IMR-90 (cell line): ENCODE measurements around the gene GSN. TPM values are rescaled to one million over a fixed set of nuclear protein-coding genes. Genes with fewer than 3 reads are reported as not detected.

Source experiments
- ATAC-seq: fragments of 200-7000 bp; cut with Tn5 transposase; 2 replicates; pipeline ENCODE4 v1.9.1; 2020; ENCODE audit warnings: low read depth, mild to moderate bottlenecking, moderate library complexity
- BruUV-seq: library from RNA; stranded (reverse); fragments of 400-500 nt; replicated peaks from 2 replicates; lab custom pipeline; 2021; lab: Mats Ljungman, UMichigan
- CTCF ChIA-PET: fragments of 300-600 bp; formaldehyde crosslinking; extraction: SDS; loops from one replicate; lab custom pipeline; 2021; ENCODE audit warnings: antibody characterized with exemption; lab: Yijun Ruan, JAX
- POLR2A ChIA-PET: fragments of 300-600 bp; sonication (Branson Sonifier 250); formaldehyde crosslinking; loops from one replicate; lab custom pipeline; 2022; ENCODE audit warnings: antibody characterized with exemption; ENCODE audit not compliant: unreplicated experiment; lab: Charles Lee
- DNase-seq: peaks from one replicate; pipeline ENCODE4 v3.0.0; 2013
- H2AFZ ChIP-seq: replicated peaks from 2 replicates; pipeline ENCODE3; 2013; ENCODE audit warnings: low read length, mild to moderate bottlenecking; ENCODE audit not compliant: poor library complexity
- H2AK5ac ChIP-seq: 2 replicates; pipeline ENCODE4 v1.6.1; 2013; ENCODE audit warnings: low read depth, low read length, inconsistent platforms
- H2AK9ac ChIP-seq: replicated peaks from 2 replicates; pipeline ENCODE3; 2013; ENCODE audit warnings: mild to moderate bottlenecking, low read depth, low read length, moderate library complexity; ENCODE audit not compliant: poor library complexity
- H2BK120ac ChIP-seq: 2 replicates; pipeline ENCODE4 v1.6.1; 2013; ENCODE audit warnings: low read depth, low read length, inconsistent platforms
- H2BK15ac ChIP-seq: 3 replicates; pipeline ENCODE4 v1.6.1; 2013; ENCODE audit warnings: low read depth, low read length, inconsistent platforms
- H2BK20ac ChIP-seq: 2 replicates; pipeline ENCODE4 v1.6.1; 2013; ENCODE audit warnings: low read depth, mild to moderate bottlenecking, inconsistent platforms, low read length, moderate library complexity
- H2BK5ac ChIP-seq: 2 replicates; pipeline ENCODE4 v1.6.1; 2013; ENCODE audit warnings: mild to moderate bottlenecking, low read depth, low read length, inconsistent platforms; ENCODE audit not compliant: poor library complexity, severe bottlenecking
- H3K14ac ChIP-seq: replicated peaks from 2 replicates; pipeline ENCODE4 v1.6.1; 2013; ENCODE audit warnings: low read depth, low read length, inconsistent platforms
- H3K18ac ChIP-seq: 2 replicates; pipeline ENCODE4 v1.6.1; 2013; ENCODE audit warnings: low read depth, low read length, control low read depth
- H3K23ac ChIP-seq: 2 replicates; pipeline ENCODE4 v1.6.1; 2013; ENCODE audit warnings: low read depth, low read length, inconsistent platforms
- H3K27ac ChIP-seq: 2 replicates; pipeline ENCODE4 v1.5.1; 2013; ENCODE audit warnings: mild to moderate bottlenecking, control low read depth, low read length; ENCODE audit not compliant: insufficient read depth
- H3K27me3 ChIP-seq: 2 replicates; pipeline ENCODE4 v1.6.1; 2013; ENCODE audit warnings: low read length; ENCODE audit not compliant: control insufficient read depth, insufficient read depth
- H3K36me3 ChIP-seq: 2 replicates; pipeline ENCODE4 v1.6.1; 2013; ENCODE audit warnings: low read length, mixed read lengths; ENCODE audit not compliant: control insufficient read depth, insufficient read depth
- H3K4ac ChIP-seq: 2 replicates; pipeline ENCODE4 v1.6.1; 2013; ENCODE audit warnings: low read depth, low read length, inconsistent platforms
- H3K4me1 ChIP-seq: 2 replicates; pipeline ENCODE4 v1.6.1; 2013; ENCODE audit warnings: low read length, mixed read lengths; ENCODE audit not compliant: control insufficient read depth, insufficient read depth
- H3K4me2 ChIP-seq: 2 replicates; pipeline ENCODE4 v1.6.1; 2013; ENCODE audit warnings: low read depth, mild to moderate bottlenecking, control low read depth, low read length, moderate library complexity
- H3K4me3 ChIP-seq: 2 replicates; pipeline ENCODE4 v1.5.1; 2013; ENCODE audit warnings: low read depth, mild to moderate bottlenecking, control low read depth, low read length, moderate library complexity; ENCODE audit not compliant: insufficient read depth
- H3K56ac ChIP-seq: 2 replicates; pipeline ENCODE4 v1.6.1; 2013; ENCODE audit warnings: low read length, inconsistent platforms; ENCODE audit not compliant: insufficient read depth; ENCODE audit errors: extremely low read depth
- H3K79me1 ChIP-seq, 2 experiments: 2 replicates each; pipeline ENCODE4 v1.6.1; 2013; ENCODE audit warnings: low read length in 2 of 2, inconsistent platforms in 1 of 2, low read depth in 1 of 2
- H3K9ac ChIP-seq: 2 replicates; pipeline ENCODE4 v1.6.1; 2013; ENCODE audit warnings: low read depth, low read length, control low read depth
- H3K9me1 ChIP-seq: 2 replicates; pipeline ENCODE4 v1.6.1; 2013; ENCODE audit warnings: low read length, inconsistent platforms; ENCODE audit not compliant: insufficient read depth
- H3K9me3 ChIP-seq: 2 replicates; pipeline ENCODE4 v1.6.1; 2013; ENCODE audit warnings: low read length; ENCODE audit not compliant: control insufficient read depth, insufficient read depth
- H4K20me1 ChIP-seq: 2 replicates; pipeline ENCODE4 v1.6.1; 2013; ENCODE audit warnings: low read length, inconsistent platforms; ENCODE audit not compliant: insufficient read depth
- H4K5ac ChIP-seq: 2 replicates; pipeline ENCODE4 v1.6.1; 2013; ENCODE audit warnings: mild to moderate bottlenecking, low read depth, low read length, control low read depth
- H4K8ac ChIP-seq, 2 experiments: 2 replicates each; pipeline ENCODE4 v1.6.1; 2013; ENCODE audit warnings: low read depth in 2 of 2, low read length in 2 of 2, control low read depth in 1 of 2, inconsistent platforms in 1 of 2
- H4K91ac ChIP-seq: 2 replicates; pipeline ENCODE4 v1.6.1; 2013; ENCODE audit warnings: low read depth, low read length, inconsistent platforms; ENCODE audit not compliant: insufficient read depth
- CEBPB ChIP-seq: IDR thresholded peaks from 2 replicates; pipeline ENCODE4 v1.6.1; 2012; ENCODE audit warnings: low read depth, low read length, improper control_type of control experiment
- CTCF ChIP-seq: conservative IDR thresholded peaks from 2 replicates; pipeline ENCODE4 v1.5.1; 2012; ENCODE audit warnings: mild to moderate bottlenecking, low read depth, low read length, improper control_type of control experiment
- MAFK ChIP-seq: IDR thresholded peaks from 2 replicates; pipeline ENCODE4 v1.6.1; 2012; ENCODE audit warnings: low read depth, low read length, improper control_type of control experiment
- MAZ ChIP-seq: IDR thresholded peaks from 2 replicates; pipeline ENCODE4 v1.6.1; 2012; ENCODE audit warnings: low read depth, mild to moderate bottlenecking, low read length, improper control_type of control experiment, moderate library complexity, borderline replicate concordance
- NFE2L2 ChIP-seq: fragments of 150-350 bp; IDR thresholded peaks from 2 replicates; pipeline ENCODE4 v1.6.1; 2016; ENCODE audit warnings: low read depth, mild to moderate bottlenecking, low read length
- POLR2A ChIP-seq: IDR thresholded peaks from 2 replicates; pipeline ENCODE4 v1.6.1; 2012; ENCODE audit warnings: mild to moderate bottlenecking, low read depth, low read length
- RAD21 ChIP-seq: IDR thresholded peaks from 2 replicates; pipeline ENCODE4 v1.6.1; 2012; ENCODE audit warnings: low read length, improper control_type of control experiment
- RCOR1 ChIP-seq: IDR thresholded peaks from 2 replicates; pipeline ENCODE4 v1.6.1; 2012; ENCODE audit warnings: mild to moderate bottlenecking, low read length, improper control_type of control experiment; ENCODE audit not compliant: insufficient replicate concordance
- RFX5 ChIP-seq: IDR thresholded peaks from 2 replicates; pipeline ENCODE4 v1.8.0; 2012; ENCODE audit warnings: low read depth, mild to moderate bottlenecking, low read length, moderate library complexity
- WGBS, 2 experiments: methylation state at CpG; one replicate each; pipeline versions ENCODE4 v1.1.5 to v1.1.7; 2013; ENCODE audit warnings: missing lambda C conversion rate in 2 of 2; ENCODE audit not compliant: insufficient read length in 1 of 2; ENCODE audit errors: extremely low coverage in 2 of 2; 5-methylcytosine and 5-hydroxymethylcytosine counted together
- dilution Hi-C: fragments of 300-500 bp; cut with HindIII; formaldehyde crosslinking; loops from one replicate; pipeline ENCODE4 v1.14.3; 2018; ENCODE audit warnings: low sequenced_read_pairs; ENCODE audit not compliant: unreplicated experiment
- in situ Hi-C: fragments of 300-500 bp; cut with MboI; formaldehyde crosslinking; loops from 3 replicates; pipeline ENCODE4 v1.14.3; 2019; ENCODE audit warnings: low sequenced_read_pairs, inconsistent platforms, mixed read lengths
- intact Hi-C: fragments of 100-400 bp; cut with micrococcal nuclease; formaldehyde crosslinking; loops from 2 replicates; pipeline ENCODE4 v1.10.0; 2022
- polyA plus RNA-seq, 3 experiments: library from polyadenylated mRNA; depleted of rRNA; stranded (reverse); fragments of >200 nt; gene quantifications; 2 replicates each; pipeline ENCODE4 v1.2.3, GENCODE V29; 2012; ENCODE audit warnings: low replicate concordance in 1 of 3
- total RNA-seq: library from RNA; depleted of rRNA; stranded (reverse); fragments of >200 nt; gene quantifications from 2 replicates; pipeline ENCODE4 v1.2.3, GENCODE V29; 2012
- TF ChIP-seq, protein P1 (sequence below): fragments of 150-350 bp; IDR thresholded peaks from 2 replicates; pipeline ENCODE4 v1.6.1; 2017; ENCODE audit warnings: mild to moderate bottlenecking, antibody characterized with exemption, low read length, low read depth

The GSN gene
- total and polyA plus RNA-seq, 2 of the 4 experiments (the other 2 are of a cell fraction), result 495 to 547 TPM

DNA sequence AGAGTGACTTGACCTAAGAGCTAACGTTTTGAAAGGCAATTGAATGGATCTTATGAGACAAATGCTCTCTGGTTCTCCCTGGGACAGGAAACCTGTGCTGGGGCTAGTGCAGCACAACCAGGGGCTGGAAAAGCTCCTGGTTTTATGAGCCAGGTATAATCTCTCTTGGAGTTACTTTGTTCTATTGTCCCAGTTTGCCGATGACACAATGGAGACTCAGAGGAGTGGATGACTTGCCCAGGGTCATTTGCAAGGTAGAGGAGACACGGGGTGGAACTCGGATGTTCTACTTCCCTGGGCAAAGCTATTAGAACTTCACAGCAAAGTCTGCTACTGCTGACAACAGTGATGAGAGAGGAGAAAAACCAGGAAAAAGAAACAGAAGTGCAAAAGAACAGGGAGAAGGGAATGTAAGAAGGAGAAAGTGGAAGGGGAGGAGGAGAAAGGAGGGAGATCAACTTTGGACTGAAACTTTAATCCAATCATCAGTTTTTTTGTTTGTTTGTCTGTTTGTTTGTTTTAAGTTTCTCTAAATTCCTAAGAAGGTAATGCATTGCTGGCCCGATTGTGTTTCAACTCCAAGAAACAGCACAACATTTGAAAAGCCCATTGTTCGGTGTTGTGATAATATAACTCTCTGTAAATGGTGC is 7.4 kb upstream of the GSN start:
- no peak overlapping the region for H4K91ac ChIP-seq
- in situ Hi-C loops (no loop called here), intact Hi-C loops (no loop called here), dilution Hi-C loops (no loop called here)
- H3K9ac ChIP-seq, result no peak overlapping the region
- ChIA-PET POLR2A (no interaction called here), CTCF (interaction anchor here (0.9 to 1.9 kb wide), 3 partner anchors 18 to 59 kb away, joined by 3 to 5 read pairs (median 4); no protein-coding TSS in a partner anchor)
- no peak for ATAC-seq
- H2AK5ac ChIP-seq, result no peak overlapping the region
- no peak overlapping the region; the same call in 1 of the 3 replicates for H2BK15ac ChIP-seq
- no peak overlapping the region for H3K23ac ChIP-seq
- H2AFZ ChIP-seq, result peak overlapping the region; percentile 78
- H3K56ac ChIP-seq, result no peak overlapping the region
- no peaks in the 10 kb centered on the region for H3K9me3 ChIP-seq
- no peak overlapping the region for H3K4me3 ChIP-seq
- H3K14ac ChIP-seq, result 0 out of 2 replicates have a peak overlapping the region, but pooled peaks have one; percentile 10
- no peak overlapping the region for H4K5ac ChIP-seq
- H2BK20ac ChIP-seq, result peak overlapping the region; percentile 44; the same call in 1 of the 2 replicates
- H3K27ac ChIP-seq, result no peak overlapping the region
- H3K36me3 ChIP-seq, result no peaks in the 10 kb centered on the region
- peaks cover 9% of the 10 kb centered on the region for H3K4me1 ChIP-seq
- 0 out of 2 replicates have a peak overlapping the region, but pooled peaks have one; percentile 3 for H3K4ac ChIP-seq
- no peak overlapping the region for H3K18ac ChIP-seq
- no peak for DNase-seq
- no peak overlapping the region for H4K8ac ChIP-seq
- H2BK5ac ChIP-seq, result no peak overlapping the region
- TF ChIP-seq NFE2L2 (no peak), CEBPB (no peak), MAZ (no peak), RCOR1 (no peak), POLR2A (no peak), CTCF (no peak), RAD21 (no peak), RFX5 (no peak), MAFK (no peak)
- TF ChIP-seq, protein P1, sequence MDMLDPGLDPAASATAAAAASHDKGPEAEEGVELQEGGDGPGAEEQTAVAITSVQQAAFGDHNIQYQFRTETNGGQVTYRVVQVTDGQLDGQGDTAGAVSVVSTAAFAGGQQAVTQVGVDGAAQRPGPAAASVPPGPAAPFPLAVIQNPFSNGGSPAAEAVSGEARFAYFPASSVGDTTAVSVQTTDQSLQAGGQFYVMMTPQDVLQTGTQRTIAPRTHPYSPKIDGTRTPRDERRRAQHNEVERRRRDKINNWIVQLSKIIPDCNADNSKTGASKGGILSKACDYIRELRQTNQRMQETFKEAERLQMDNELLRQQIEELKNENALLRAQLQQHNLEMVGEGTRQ, result no peak
- no peak overlapping the region for H2AK9ac ChIP-seq
- no peaks in the 10 kb centered on the region for H3K27me3 ChIP-seq
- H3K79me1 ChIP-seq, result no peaks in the 10 kb centered on the region
- no peak overlapping the region for H3K4me2 ChIP-seq
- H4K20me1 ChIP-seq, result no peaks in the 10 kb centered on the region
- H3K9me1 ChIP-seq, result peaks cover 4% of the 10 kb centered on the region; the same call in 1 of the 2 replicates
- WGBS, 2 experiments, result 63% methylated on average over 4 of the region's 6 CpGs; no CpG with 5 or more reads in 1 of the 2 experiments
- no TSS peak for BruUV-seq
- no peak overlapping the region; the same call in 1 of the 2 replicates for H2BK120ac ChIP-seq
